ENCODE results near the gene ABHD17C.

- TF ChIP-seq CTCF (IDR thresholded peaks at IDR 0.05) (no peak), POLR2A (IDR thresholded peaks at IDR 0.05) (no peak)
Measured at GRCh38 chr15:80747317-80748053, 52.4 kb downstream of the ABHD17C start.
